Naive thymus-derived CD4-positive, alpha-beta T cell (primary cell): ENCODE data around the gene SIN3A. TPM values are rescaled to one million over a fixed set of nuclear protein-coding genes. Genes with fewer than 3 reads are reported as not detected.
A peak's percentile ranks its signal among the peaks of the same experiment; 100 is the strongest.
"Not testable (repeated sequence)": the region's sequence is repeated elsewhere in the genome, so short reads cannot be mapped to it uniquely, and the experiment has no call there.

Source experiments
- ATAC-seq: fragments of 150-1000 bp; cut with Tn5 transposase; 2 replicates; pipeline ENCODE4 v1.10.0; 2021; ENCODE audit warnings: mild to moderate bottlenecking, moderate library complexity
- CTCF ChIA-PET: fragments of 350-600 bp; sonication (Branson Sonifier 250); formaldehyde crosslinking; loops from one replicate; lab custom pipeline; 2021; ENCODE audit warnings: antibody characterized with exemption; lab: Charles Lee
- POLR2A ChIA-PET: fragments of 350-600 bp; sonication (Branson Sonifier 250); formaldehyde crosslinking; loops from one replicate; lab custom pipeline; 2021; ENCODE audit warnings: antibody characterized with exemption, inconsistent platforms; lab: Charles Lee
- DNase-seq, 9 donors: peaks; one replicate each; pipeline versions ENCODE4 v3.0.0 to v3.0.0-alpha.2; 2020 to 2022; ENCODE audit warnings: mixed read lengths in 1 of 9
- H3K27ac ChIP-seq: one replicate; pipeline ENCODE4 v1.7.0; 2013; ENCODE audit warnings: mild to moderate bottlenecking, low read depth, low read length, moderate library complexity
- H3K27me3 ChIP-seq, 2 donors: one replicate each; pipeline ENCODE4 v1.7.0; 2013; ENCODE audit warnings: low read length in 2 of 2, mild to moderate bottlenecking in 2 of 2, moderate library complexity in 2 of 2; ENCODE audit not compliant: control insufficient read depth in 2 of 2, insufficient read depth in 2 of 2
- H3K36me3 ChIP-seq, 3 experiments: 1 replicate in 2 of 3; 2 replicates in 1 of 3; pipeline ENCODE4 v1.7.0; 2013; ENCODE audit warnings: low read length in 3 of 3, mild to moderate bottlenecking in 3 of 3, moderate library complexity in 1 of 3; ENCODE audit not compliant: insufficient read depth in 3 of 3, control insufficient read depth in 2 of 3
- H3K4me1 ChIP-seq, 2 donors: one replicate each; pipeline ENCODE4 v1.7.0; 2013; ENCODE audit warnings: low read length in 2 of 2, mild to moderate bottlenecking in 2 of 2, moderate library complexity in 1 of 2; ENCODE audit not compliant: control insufficient read depth in 2 of 2, insufficient read depth in 2 of 2
- H3K4me3 ChIP-seq: 2 replicates; pipeline ENCODE4 v1.7.0; 2013; ENCODE audit warnings: mild to moderate bottlenecking, low read length
- H3K9me3 ChIP-seq, 3 experiments: 1 replicate in 2 of 3; 2 replicates in 1 of 3; pipeline ENCODE4 v1.7.0; 2013; ENCODE audit warnings: low read length in 3 of 3; ENCODE audit not compliant: control insufficient read depth in 2 of 3
- H3K27ac Mint-ChIP-seq, 9 donors: one replicate each; pipeline ENCODE4 v1.8.0; 2020 to 2022; ENCODE audit warnings: mixed read lengths in 9 of 9, mild to moderate bottlenecking in 8 of 9, moderate library complexity in 5 of 9, inconsistent platforms in 2 of 9
- H3K27me3 Mint-ChIP-seq, 5 donors: one replicate each; pipeline ENCODE4 v1.8.0; 2021 to 2022; ENCODE audit warnings: mixed read lengths in 5 of 5, mild to moderate bottlenecking in 1 of 5
- H3K36me3 Mint-ChIP-seq, 5 donors: one replicate each; pipeline ENCODE4 v1.8.0; 2020 to 2022; ENCODE audit warnings: mixed read lengths in 5 of 5, mild to moderate bottlenecking in 3 of 5, inconsistent platforms in 1 of 5
- H3K4me1 Mint-ChIP-seq, 7 donors: one replicate each; pipeline ENCODE4 v1.8.0; 2020 to 2022; ENCODE audit warnings: mixed read lengths in 7 of 7, mild to moderate bottlenecking in 3 of 7, inconsistent platforms in 1 of 7
- H3K4me3 Mint-ChIP-seq, 10 donors: one replicate each; pipeline ENCODE4 v1.8.0; 2020 to 2022; ENCODE audit warnings: mild to moderate bottlenecking in 10 of 10, mixed read lengths in 10 of 10, moderate library complexity in 6 of 10, inconsistent platforms in 2 of 10
- H3K9me3 Mint-ChIP-seq, 11 donors: one replicate each; pipeline ENCODE4 v1.8.0; 2020 to 2022; ENCODE audit warnings: mixed read lengths in 11 of 11, mild to moderate bottlenecking in 4 of 11, inconsistent platforms in 1 of 11, moderate library complexity in 1 of 11
- intact Hi-C, 2 donors: fragments of 100-400 bp; cut with micrococcal nuclease; formaldehyde crosslinking; loops; one replicate each; pipeline ENCODE4 v1.15.1; 2023
- polyA plus RNA-seq, 2 donors: library from polyadenylated mRNA; unstranded; fragments of 300-500 nt; fragmentation: Illumina TruSeq; gene quantifications; one replicate each; pipeline ENCODE4 v1.2.3, GENCODE V29; 2021
- total RNA-seq, 6 experiments: library from RNA in 5 of 6; stranded (reverse) in 5 of 6; gene quantifications; 1 replicate in 5 of 6; 2 replicates in 1 of 6; pipeline ENCODE4 v1.2.3 and lab custom pipeline; 2021 to 2026

The SIN3A gene
- total and polyA plus RNA-seq, 7 experiments from 2014 or later, result 18.0 to 139 (median 120) TPM

- ChIA-PET POLR2A (interaction anchor here (0.9 to 9.1 kb wide), 4 partner anchors 82 to 198 kb away, joined by 3 to 175 read pairs (median 110); partner anchors contain the start of genes IMP3, MAN2C1, SNUPN and SNX33), CTCF (interaction anchor here (0.6 to 0.7 kb wide), 2 partner anchors 16 to 83 kb away, joined by 3 read pairs; no protein-coding TSS in a partner anchor)
- DNase-seq, result peak in 1 of 9 donors; percentile 1
- Histone ChIP-seq H3K27ac (peak overlapping the region; percentile 100), H3K36me3 (peaks cover 0 to 3% (median 0%) of the 10 kb centered on the region in 3 experiments), H3K9me3 (no peaks in the 10 kb centered on the region), H3K27me3 (no peaks in the 10 kb centered on the region), H3K4me1 (peaks cover 36 to 38% of the 10 kb centered on the region in 2 donors), H3K4me3 (peak overlapping the region; percentile 94)
- Mint-ChIP-seq H3K4me1 (peaks cover 40 to 68% (median 55%) of the 10 kb centered on the region in 7 donors), H3K36me3 (peaks cover 0 to 5% (median 4%) of the 10 kb centered on the region in 5 donors), H3K27ac (peak overlapping the region; percentile 89 to 98 (median 95)), H3K27me3 (peaks cover 0 to 2% (median 0%) of the 10 kb centered on the region in 5 donors), H3K9me3 (no peaks in the 10 kb centered on the region), H3K4me3 (peak overlapping the region; percentile 91 to 98 (median 96))
- intact Hi-C loops, result loop anchor here (2.0 to 10.0 kb wide), 21 partner anchors 13 to 1973 kb away; partner anchors contain the start of genes CLK3 (in 2 of the 2), COX5A (in 2 of the 2), SCAMP2 (in 2 of the 2) and UBL7 (in 2 of the 2)
- no peak for ATAC-seq
These were observed 1.7 kb downstream of the SIN3A start for GRCh38 chr15:75449585-75450306.

- peak overlapping the region in 3 of 9 donors; percentile 36 to 75 (median 57) for H3K27ac Mint-ChIP-seq
- H3K27me3 Mint-ChIP-seq, H3K27ac ChIP-seq, H3K36me3 ChIP-seq, H3K9me3 ChIP-seq, H3K27me3 ChIP-seq, H3K9me3 Mint-ChIP-seq, DNase-seq, ATAC-seq, H3K36me3 Mint-ChIP-seq, intact Hi-C loops, H3K4me3 ChIP-seq: not testable (repeated sequence)
- ChIA-PET CTCF (interaction anchor here (0.6 to 0.7 kb wide), 2 partner anchors 22 to 23 kb away, joined by 3 to 6 read pairs; no protein-coding TSS in a partner anchor), POLR2A (interaction anchor here (0.6 to 1.5 kb wide), 4 partner anchors 10 to 907 kb away, joined by 3 to 5 read pairs (median 3); partner anchors contain the start of genes ARID3B and IMP3)
- H3K4me1 Mint-ChIP-seq, result peaks cover 46 to 75% (median 57%) of the 10 kb centered on the region in 7 donors
- H3K4me1 ChIP-seq, result peaks cover 35 to 41% of the 10 kb centered on the region in 2 donors
- peak overlapping the region in 2 of 10 donors; percentile 0 to 91 for H3K4me3 Mint-ChIP-seq
These were observed 3.3 kb downstream of the SIN3A start for GRCh38 chr15:75448171-75448570.

- Histone ChIP-seq H3K27me3 (no peaks in the 10 kb centered on the region), H3K36me3 (peaks cover 0 to 7% (median 0%) of the 10 kb centered on the region in 3 experiments), H3K4me3 (no peak overlapping the region), H3K27ac (peak overlapping the region; percentile 49), H3K9me3 (no peaks in the 10 kb centered on the region), H3K4me1 (peaks cover 27 to 41% of the 10 kb centered on the region in 2 donors)
- ChIA-PET CTCF (interaction anchor here (0.6 to 1.2 kb wide), 2 partner anchors 245 to 717 kb away, joined by 3 to 4 read pairs; partner anchors contain the start of gene C15orf39), POLR2A (interaction anchor here (0.5 to 2.1 kb wide), 9 partner anchors 8 to 626 kb away, joined by 3 to 19 read pairs (median 4); partner anchors contain the start of gene IMP3)
- Mint-ChIP-seq H3K36me3 (peaks cover 0 to 12% (median 8%) of the 10 kb centered on the region in 5 donors), H3K4me1 (peaks cover 44 to 78% (median 60%) of the 10 kb centered on the region in 7 donors), H3K4me3 (peak overlapping the region; percentile 9 to 77 (median 69)), H3K27me3 (peaks cover 0 to 2% (median 0%) of the 10 kb centered on the region in 5 donors), H3K27ac (peak overlapping the region; percentile 5 to 85 (median 75)), H3K9me3 (no peaks in the 10 kb centered on the region)
- no peak for ATAC-seq
- DNase-seq, result peak in 3 of 9 donors; percentile 8 to 11 (median 8)
- intact Hi-C loops, result no loop called here
These were observed 5.3 kb downstream of the SIN3A start for GRCh38 chr15:75446151-75446550.

- H3K9me3 ChIP-seq, DNase-seq, H3K36me3 ChIP-seq, ATAC-seq, H3K27me3 ChIP-seq, intact Hi-C loops, H3K27ac ChIP-seq, H3K9me3 Mint-ChIP-seq, H3K4me3 ChIP-seq, H3K27me3 Mint-ChIP-seq: not testable (repeated sequence)
- Mint-ChIP-seq H3K27ac (peak overlapping the region in 5 of 9 donors; percentile 50 to 85 (median 80)), H3K4me3 (peak overlapping the region in 4 of 10 donors; percentile 69 to 77 (median 71)), H3K36me3 (peaks cover 0 to 13% (median 8%) of the 10 kb centered on the region in 5 donors), H3K4me1 (peaks cover 42 to 78% (median 61%) of the 10 kb centered on the region in 7 donors)
- CTCF ChIA-PET, result interaction anchor here (0.6 to 1.2 kb wide), 2 partner anchors 14 to 244 kb away, joined by 4 to 6 read pairs; partner anchors contain the start of gene C15orf39
- POLR2A ChIA-PET, result interaction anchor here (0.6 to 2.1 kb wide), 5 partner anchors 9 to 195 kb away, joined by 3 to 19 read pairs (median 6); partner anchors contain the start of gene IMP3
- peaks cover 24 to 41% of the 10 kb centered on the region in 2 donors for H3K4me1 ChIP-seq
These were observed 6.2 kb downstream of the SIN3A start for GRCh38 chr15:75445324-75445723.

- Mint-ChIP-seq H3K27ac (peak overlapping the region in 1 of 9 donors; percentile 14), H3K4me1 (peaks cover 40 to 69% (median 56%) of the 10 kb centered on the region in 7 donors), H3K36me3 (peaks cover 0 to 15% (median 8%) of the 10 kb centered on the region in 5 donors)
- H3K4me3 Mint-ChIP-seq, intact Hi-C loops, H3K27me3 ChIP-seq, H3K27me3 Mint-ChIP-seq, H3K9me3 ChIP-seq, DNase-seq, H3K4me3 ChIP-seq, H3K27ac ChIP-seq, ATAC-seq, H3K9me3 Mint-ChIP-seq, H3K36me3 ChIP-seq: not testable (repeated sequence)
- peaks cover 17 to 33% of the 10 kb centered on the region in 2 donors for H3K4me1 ChIP-seq
- ChIA-PET POLR2A (interaction anchor here (1.0 kb wide), 1 partner anchor 10 kb away, joined by 4 read pairs; no protein-coding TSS in a partner anchor), CTCF (interaction anchor here (1.2 kb wide), 1 partner anchor 8 kb away, joined by 3 read pairs; no protein-coding TSS in a partner anchor)
These were observed 7.5 kb downstream of the SIN3A start for GRCh38 chr15:75443972-75444453.

- no peak overlapping the region for H3K27ac ChIP-seq
- no peaks in the 10 kb centered on the region for H3K9me3 ChIP-seq
- ATAC-seq (no peak), DNase-seq (no peak)
- ChIA-PET CTCF (no interaction called here), POLR2A (interaction anchor here (0.6 to 1.6 kb wide), 3 partner anchors 9 to 11 kb away, joined by 3 to 5 read pairs (median 5); no protein-coding TSS in a partner anchor)
- H3K36me3 ChIP-seq, result peaks cover 0 to 8% (median 4%) of the 10 kb centered on the region in 3 experiments
- H3K4me3 Mint-ChIP-seq, result peak overlapping the region in 3 of 10 donors; percentile 14 to 50 (median 46)
- H3K4me3 ChIP-seq, result no peak overlapping the region
- peaks cover 3 to 10% of the 10 kb centered on the region in 2 donors for H3K4me1 ChIP-seq
- H3K27me3 Mint-ChIP-seq, result no peaks in the 10 kb centered on the region
- no peaks in the 10 kb centered on the region for H3K9me3 Mint-ChIP-seq
- peaks cover 4 to 16% (median 12%) of the 10 kb centered on the region in 5 donors for H3K36me3 Mint-ChIP-seq
- no peaks in the 10 kb centered on the region for H3K27me3 ChIP-seq
- peaks cover 38 to 67% (median 55%) of the 10 kb centered on the region in 7 donors for H3K4me1 Mint-ChIP-seq
- intact Hi-C loops, result loop anchor here in 1 of 2 donors (2.0 kb wide), 1 partner anchor 13 kb away; the partner anchor contains the start of gene SIN3A
- H3K27ac Mint-ChIP-seq, result peak overlapping the region in 6 of 9 donors; percentile 18 to 78 (median 45)
These were observed 13.8 kb downstream of the SIN3A start for GRCh38 chr15:75437721-75438120.
